ENCODE results near the gene TLE7. TPM values are rescaled to one million over a fixed set of nuclear protein-coding genes. Genes with fewer than 3 reads are reported as not detected.

TLE7 gene
- total RNA-seq, 2 donors from 2014 or later, result 0.22 to 0.24 TPM

GRCh38 chr16:71410146-71410545, 31.7 kb downstream of the TLE7 start:
- Histone ChIP-seq H3K27ac (ENCODE audit: low read depth, low read length) (no peak overlapping the region), H3K9me3 (ENCODE audit: control insufficient read depth, low read length) (peaks cover 1% of the 10 kb centered on the region), H3K4me3 (ENCODE audit: low read length) (no peak overlapping the region), H3K4me1 (ENCODE audit: control insufficient read depth, insufficient read depth, low read length) (peaks cover 11% of the 10 kb centered on the region), H3K36me3 (ENCODE audit: control insufficient read depth, insufficient read depth, low read length) (no peaks in the 10 kb centered on the region), H3K9ac (ENCODE audit: extremely low read depth, low read length, poor library complexity, severe bottlenecking) (no peak overlapping the region), H3K27me3 (ENCODE audit: control insufficient read depth, insufficient read depth, low read length, poor library complexity, severe bottlenecking) (no peaks in the 10 kb centered on the region)
- H3K4me1 Mint-ChIP-seq, result peaks cover 25% of the 10 kb centered on the region
- no peak for TF ChIP-seq CTCF (conservative IDR thresholded peaks at IDR 0.05)
- no peak overlapping the region for H3K27ac Mint-ChIP-seq
- H3K4me3 Mint-ChIP-seq, result no peak overlapping the region
- peaks cover under 1% of the 10 kb centered on the region for H3K36me3 Mint-ChIP-seq (ENCODE audit: low read depth)
- WGBS, 2 experiments (ENCODE audit: insufficient coverage in 1 of 2, insufficient read length in 1 of 2), result 80 to 94% methylated on average over 1 to 5 of the region's 5 CpGs
- H3K9me3 Mint-ChIP-seq, result peaks cover 5% of the 10 kb centered on the region
- peaks cover 19% of the 10 kb centered on the region for H3K27me3 Mint-ChIP-seq (ENCODE audit: insufficient read depth)
- no peak for DNase-seq

- H3K4me3 Mint-ChIP-seq, result no peak overlapping the region
- H3K27ac Mint-ChIP-seq, result peak overlapping the region; percentile 60
- peak overlapping the region; percentile 20 for H3K9ac ChIP-seq (ENCODE audit: extremely low read depth, low read length, poor library complexity, severe bottlenecking)
- peaks cover 14% of the 10 kb centered on the region for H3K9me3 Mint-ChIP-seq
- peaks cover 25% of the 10 kb centered on the region for H3K4me1 Mint-ChIP-seq
- 75 to 82% methylated on average over 10 to 16 of the region's 16 CpGs for WGBS, 2 experiments (ENCODE audit: insufficient coverage in 1 of 2, insufficient read length in 1 of 2)
- H3K4me1 ChIP-seq (ENCODE audit: control insufficient read depth, insufficient read depth, low read length), result peaks cover 11% of the 10 kb centered on the region
- H3K27me3 ChIP-seq (ENCODE audit: control insufficient read depth, insufficient read depth, low read length, poor library complexity, severe bottlenecking), result no peaks in the 10 kb centered on the region
- no peaks in the 10 kb centered on the region for H3K36me3 ChIP-seq (ENCODE audit: control insufficient read depth, insufficient read depth, low read length)
- TF ChIP-seq CTCF (conservative IDR thresholded peaks at IDR 0.05), result no peak
- H3K27me3 Mint-ChIP-seq (ENCODE audit: insufficient read depth), result peaks cover 19% of the 10 kb centered on the region
- H3K9me3 ChIP-seq (ENCODE audit: control insufficient read depth, low read length), result peaks cover 11% of the 10 kb centered on the region
- DNase-seq, result peak; percentile 65
- H3K4me3 ChIP-seq (ENCODE audit: low read length), result peak overlapping the region; percentile 5
- H3K27ac ChIP-seq (ENCODE audit: low read depth, low read length), result no peak overlapping the region
- peaks cover 2% of the 10 kb centered on the region for H3K36me3 Mint-ChIP-seq (ENCODE audit: low read depth)
Observed at GRCh38 chr16:71409011-71409775, 32.7 kb downstream of the TLE7 start.

- H3K9ac ChIP-seq (ENCODE audit: extremely low read depth, low read length, poor library complexity, severe bottlenecking), result no peak overlapping the region
- Mint-ChIP-seq H3K9me3 (peaks cover 19% of the 10 kb centered on the region), H3K4me3 (no peak overlapping the region), H3K4me1 (peaks cover 25% of the 10 kb centered on the region), H3K27me3 (ENCODE audit: insufficient read depth) (peaks cover 16% of the 10 kb centered on the region), H3K27ac (no peak overlapping the region), H3K36me3 (ENCODE audit: low read depth) (peaks cover 2% of the 10 kb centered on the region)
- no peaks in the 10 kb centered on the region for H3K36me3 ChIP-seq (ENCODE audit: control insufficient read depth, insufficient read depth, low read length)
- peak overlapping the region; percentile 5 for H3K4me3 ChIP-seq (ENCODE audit: low read length)
- peaks cover 18% of the 10 kb centered on the region for H3K9me3 ChIP-seq (ENCODE audit: control insufficient read depth, low read length)
- no peak for DNase-seq
- no peak overlapping the region for H3K27ac ChIP-seq (ENCODE audit: low read depth, low read length)
- peaks cover 11% of the 10 kb centered on the region for H3K4me1 ChIP-seq (ENCODE audit: control insufficient read depth, insufficient read depth, low read length)
- TF ChIP-seq CTCF (conservative IDR thresholded peaks at IDR 0.05), result no peak
- no peaks in the 10 kb centered on the region for H3K27me3 ChIP-seq (ENCODE audit: control insufficient read depth, insufficient read depth, low read length, poor library complexity, severe bottlenecking)
- 81 to 83% methylated on average over 1 to 3 of the region's 3 CpGs for WGBS, 2 experiments (ENCODE audit: insufficient coverage in 1 of 2, insufficient read length in 1 of 2)
Observed at GRCh38 chr16:71408536-71408935, 33.3 kb downstream of the TLE7 start.

All from endodermal cell (in vitro differentiated cells).